HG03457 (cell line): ENCODE data around the gene MAG.

ENCODE experiments used
- ATAC-seq: cut with Tn5 transposase; IDR thresholded peaks from one replicate; pipeline ENCODE4 v1.9.1; 2021; ENCODE audit warnings: moderate number of reproducible peaks; ENCODE audit not compliant: unreplicated experiment

Gene MAG

GRCh38 chr19:35296644-35297514 is 4.9 kb downstream of the MAG start:
- ATAC-seq = no peak

- ATAC-seq = no peak
These were observed 5.5 kb downstream of the MAG start for GRCh38 chr19:35297515-35297848.

GRCh38 chr19:35297922-35298321 is 6.0 kb downstream of the MAG start:
- no peak for ATAC-seq

- ATAC-seq = no peak
These were observed 6.6 kb downstream of the MAG start for GRCh38 chr19:35298561-35298972.

GRCh38 chr19:35299523-35300338 is 7.8 kb downstream of the MAG start:
- ATAC-seq = no peak

DNA sequence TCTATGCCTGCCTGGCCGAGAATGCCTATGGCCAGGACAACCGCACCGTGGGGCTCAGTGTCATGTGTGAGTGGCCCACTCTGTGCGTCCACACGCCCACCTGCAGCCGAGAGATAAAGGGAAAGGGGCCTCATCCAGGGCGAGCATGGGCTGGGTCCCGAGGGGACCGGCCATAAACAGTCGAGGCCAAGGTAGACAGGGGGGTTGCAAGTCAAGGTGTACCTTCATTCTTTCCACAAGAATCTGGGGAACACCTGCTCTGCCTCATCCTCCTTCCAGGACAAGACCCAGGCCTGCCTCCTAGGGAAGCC is 8.3 kb downstream of the MAG start:
- ATAC-seq = no peak

DNA sequence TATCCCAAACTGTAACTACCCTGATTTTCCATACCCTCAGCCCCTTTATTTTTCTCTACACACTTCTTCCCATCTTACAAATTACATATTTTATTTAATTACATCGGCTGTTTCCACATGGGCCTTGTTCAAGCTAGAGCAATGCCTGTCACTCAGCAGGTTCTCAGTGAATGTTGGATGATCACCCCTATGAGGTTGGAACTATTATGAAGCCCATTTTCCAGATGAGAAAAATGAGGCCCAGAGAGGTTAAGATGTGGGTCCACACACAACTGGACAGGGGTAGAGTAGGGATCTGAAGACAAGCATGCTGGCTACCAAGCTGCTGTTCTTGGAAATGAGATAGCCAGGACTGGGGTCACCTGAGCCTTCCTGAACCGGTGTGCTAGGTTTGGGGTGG is 10.0 kb downstream of the MAG start:
- ATAC-seq = no peak

DNA sequence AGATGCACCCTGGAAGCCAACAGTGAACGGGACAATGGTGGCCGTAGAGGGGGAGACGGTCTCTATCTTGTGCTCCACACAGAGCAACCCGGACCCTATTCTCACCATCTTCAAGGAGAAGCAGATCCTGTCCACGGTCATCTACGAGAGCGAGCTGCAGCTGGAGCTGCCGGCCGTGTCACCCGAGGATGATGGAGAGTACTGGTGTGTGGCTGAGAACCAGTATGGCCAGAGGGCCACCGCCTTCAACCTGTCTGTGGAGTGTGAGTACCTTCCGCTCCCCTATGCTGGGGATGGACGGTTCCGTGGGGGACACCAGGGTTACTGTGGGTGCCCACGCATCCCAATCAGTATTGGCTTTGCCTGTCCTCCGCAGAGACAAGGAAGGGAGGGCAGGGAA is 10.5 kb downstream of the MAG start:
- ATAC-seq = no peak

DNA sequence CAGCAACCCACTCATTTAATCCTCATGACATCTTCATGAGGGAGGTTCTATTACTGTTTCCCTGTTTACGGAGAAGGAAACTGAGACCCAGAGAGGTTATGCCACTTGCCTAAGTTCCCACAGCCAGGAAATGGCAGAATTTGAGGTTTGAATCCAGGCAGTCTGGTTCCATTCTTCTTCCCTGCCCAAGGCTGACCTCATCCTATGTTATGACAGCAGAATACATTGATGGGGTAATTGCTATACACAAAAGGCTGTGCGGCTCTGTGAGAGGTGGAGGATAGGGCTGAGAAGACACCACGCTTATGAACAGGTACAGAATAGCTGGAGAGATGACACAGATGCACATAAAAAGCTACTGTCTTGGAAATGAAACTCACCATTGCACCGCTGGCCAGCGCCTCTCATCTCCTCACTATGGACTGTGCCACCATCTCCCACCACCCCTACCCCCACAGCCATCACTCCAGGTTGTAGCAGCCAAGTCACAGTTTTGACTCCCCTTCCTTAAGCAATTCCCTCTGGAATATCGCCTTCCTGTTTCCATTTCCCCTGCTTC is 11.5 kb downstream of the MAG start:
- no peak for ATAC-seq

- no peak for ATAC-seq
These were observed 12.1 kb downstream of the MAG start for GRCh38 chr19:35304036-35304435.

GRCh38 chr19:35305181-35305580 is 13.2 kb downstream of the MAG start:
- ATAC-seq = no peak

- no peak for ATAC-seq
These were observed 14.7 kb downstream of the MAG start for GRCh38 chr19:35306473-35307246.

DNA sequence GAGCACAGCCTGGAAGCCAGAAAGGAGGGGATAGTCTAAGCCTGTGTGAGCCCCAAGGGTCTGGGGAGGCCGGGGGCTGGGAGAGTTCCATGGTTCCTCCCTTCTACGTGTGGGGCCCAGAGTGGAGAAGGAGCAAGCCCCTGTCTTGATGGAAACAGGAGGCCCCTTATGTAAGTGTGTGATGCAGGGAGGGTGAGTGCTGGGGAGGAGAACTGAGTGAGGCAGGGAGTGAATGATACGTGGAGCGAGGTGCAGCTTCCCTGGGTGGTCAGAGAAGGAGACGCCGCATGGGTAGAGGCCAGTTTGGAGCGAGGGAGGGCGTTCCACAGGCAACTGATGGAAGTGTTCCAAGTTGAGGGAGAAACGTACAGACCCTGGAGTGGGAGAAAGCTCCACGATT is 16.0 kb downstream of the MAG start:
- ATAC-seq = no peak

DNA sequence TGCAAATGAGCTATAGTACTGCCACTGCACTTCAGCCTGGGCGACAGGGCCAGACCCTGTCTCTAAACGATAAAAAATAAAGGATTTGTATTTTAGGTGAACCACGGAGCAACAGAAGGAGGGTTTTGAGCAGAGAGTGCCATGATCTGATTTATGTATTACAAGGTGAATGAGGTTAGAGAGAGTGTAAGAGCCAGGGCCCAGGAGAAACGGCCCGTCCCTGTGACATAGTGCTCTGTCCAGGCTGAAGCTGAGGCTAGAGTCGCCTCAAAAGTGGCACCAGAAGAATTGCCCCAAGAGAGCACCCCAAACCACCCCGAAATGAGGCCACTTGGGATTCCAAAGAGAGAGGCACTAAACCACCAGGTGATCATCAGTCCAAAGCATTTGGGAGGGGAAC is 16.9 kb downstream of the MAG start:
- no peak for ATAC-seq

DNA sequence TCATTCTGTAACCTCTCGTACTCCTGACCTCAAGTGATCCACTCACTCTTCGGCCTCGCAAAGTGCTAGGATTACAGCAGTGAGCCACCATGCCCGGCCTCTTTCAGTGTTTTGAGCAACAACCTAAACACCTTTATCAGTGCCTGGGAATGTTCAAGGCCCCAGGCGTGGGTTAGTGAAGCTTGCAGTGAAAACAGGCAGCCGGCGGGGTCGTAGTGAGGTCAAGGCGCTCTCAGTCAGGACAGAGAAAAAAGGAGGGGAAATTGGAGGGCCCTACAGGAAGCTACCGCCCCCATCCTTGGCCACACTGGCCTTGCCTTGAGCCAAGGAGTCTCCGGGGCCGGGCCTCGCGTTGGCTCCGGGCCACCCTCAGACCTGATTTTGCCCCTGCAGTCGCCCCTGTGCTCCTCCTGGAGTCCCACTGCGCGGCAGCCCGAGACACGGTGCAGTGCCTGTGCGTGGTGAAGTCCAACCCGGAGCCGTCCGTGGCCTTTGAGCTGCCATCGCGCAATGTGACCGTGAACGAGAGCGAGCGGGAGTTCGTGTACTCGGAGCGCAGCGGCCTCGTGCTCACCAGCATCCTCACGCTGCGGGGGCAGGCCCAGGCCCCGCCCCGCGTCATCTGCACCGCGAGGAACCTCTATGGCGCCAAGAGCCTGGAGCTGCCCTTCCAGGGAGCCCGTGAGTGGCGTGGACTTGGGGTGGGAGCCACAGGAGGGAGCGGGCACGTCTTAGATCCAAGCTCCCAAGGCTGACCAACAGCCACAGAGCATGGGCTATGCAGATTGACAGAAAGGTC is 17.7 kb downstream of the MAG start:
- ATAC-seq = no peak

DNA sequence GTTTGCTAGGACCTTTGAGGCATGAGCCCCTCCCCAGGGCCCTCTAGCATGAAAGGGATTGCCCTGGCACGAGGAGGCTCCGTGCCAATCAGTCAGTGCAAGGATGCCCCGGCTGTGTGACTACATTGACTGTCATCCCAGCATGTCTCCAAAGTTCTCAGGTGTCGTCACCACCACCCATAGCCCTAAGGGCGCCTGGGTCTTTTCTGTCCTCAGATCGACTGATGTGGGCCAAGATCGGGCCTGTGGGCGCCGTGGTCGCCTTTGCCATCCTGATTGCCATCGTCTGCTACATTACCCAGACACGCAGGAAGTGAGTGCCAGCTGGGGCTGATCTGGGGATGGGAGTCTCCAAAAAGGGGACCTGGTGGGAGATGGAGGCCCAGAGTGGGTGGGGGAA is 18.4 kb downstream of the MAG start:
- no peak for ATAC-seq

GRCh38 chr19:35310811-35311465 is 19.0 kb downstream of the MAG start:
- no peak for ATAC-seq

GRCh38 chr19:35311901-35312665 is 20.1 kb downstream of the MAG start:
- ATAC-seq = no peak

DNA sequence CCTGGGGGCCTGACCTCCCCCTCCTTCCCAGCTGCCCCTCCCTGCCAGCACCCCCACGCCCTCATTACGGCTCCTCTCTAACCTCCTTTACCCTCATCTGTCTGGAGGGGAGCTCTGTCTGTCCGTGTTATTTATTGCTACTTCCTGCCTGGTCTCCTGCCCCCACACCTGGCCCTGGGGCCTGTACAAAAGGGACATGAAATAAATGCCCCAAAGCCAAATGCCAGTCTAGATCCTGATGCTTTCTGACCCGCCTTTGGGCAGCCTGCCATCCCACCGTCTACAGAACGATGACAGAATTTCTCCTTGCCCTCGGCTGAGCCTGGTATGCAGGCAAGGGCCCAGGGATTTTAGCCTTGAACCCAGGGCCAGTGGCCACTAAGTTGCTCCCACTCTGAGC is 21.6 kb downstream of the MAG start:
- ATAC-seq = no peak
